ENCODE results near the gene PCSK2. TPM values are rescaled to one million over a fixed set of nuclear protein-coding genes. Genes with fewer than 3 reads are reported as not detected.

Gene PCSK2
- total RNA-seq, 4 donors from 2014 or later = 0.64 to 4.1 (median 1.4) TPM; not detected in 1

- WGBS, 2 donors (ENCODE audit: low coverage in 1 of 2) = 0 to 11% methylated on average over 5 to 25 of the region's 25 CpGs
- in situ Hi-C loops (cut with MboI; ENCODE audit: low pct_ligation_motif_present in 1 of 4, low pct_unique_long_range_greater_than_20kb in 1 of 4, low sequenced_read_pairs in 3 of 4) = no loop called here
- peaks cover 0 to 12% (median 4%) of the 10 kb centered on the region in 4 donors for H3K4me1 ChIP-seq
- no peak for DNase-seq
- H3K9me3 ChIP-seq = no peaks in the 10 kb centered on the region
- H3K27me3 ChIP-seq = peaks cover 66% of the 10 kb centered on the region
- intact Hi-C loops (cut with DNase I; ENCODE audit: low total_unique reads) = no loop called here
- no peak overlapping the region for H3K4me3 ChIP-seq
- no peaks in the 10 kb centered on the region for H3K36me3 ChIP-seq
- no peak for TF ChIP-seq EP300 (IDR thresholded peaks at IDR 0.05; ENCODE audit: low read depth)
- H3K27ac ChIP-seq = no peak overlapping the region
These were observed 1.8 kb downstream of the PCSK2 start for GRCh38 chr20:17228624-17229061.

- 61% methylated on average over 1 of the region's 1 CpG; no CpG with 5 or more reads in 1 of the 2 donors for WGBS, 2 donors (ENCODE audit: low coverage in 1 of 2)
- intact Hi-C loops (cut with DNase I; ENCODE audit: low total_unique reads) = no loop called here
- DNase-seq = no peak
- in situ Hi-C loops (cut with MboI; ENCODE audit: low pct_ligation_motif_present in 1 of 4, low pct_unique_long_range_greater_than_20kb in 1 of 4, low sequenced_read_pairs in 3 of 4) = no loop called here
- H3K27me3 ChIP-seq = peaks cover 61% of the 10 kb centered on the region
- no peak for TF ChIP-seq EP300 (IDR thresholded peaks at IDR 0.05; ENCODE audit: low read depth)
- no peak for TF ChIP-seq CTCF (IDR thresholded peaks at IDR 0.05)
- no peak for TF ChIP-seq POLR2AphosphoS5 (IDR thresholded peaks at IDR 0.05)
- TF ChIP-seq POLR2A (IDR thresholded peaks at IDR 0.05) = no peak
- no peak overlapping the region for H3K4me3 ChIP-seq
- H3K36me3 ChIP-seq = no peaks in the 10 kb centered on the region
- peaks cover 0 to 12% (median 4%) of the 10 kb centered on the region in 4 donors for H3K4me1 ChIP-seq
- no peaks in the 10 kb centered on the region for H3K9me3 ChIP-seq
- no peak overlapping the region for H3K27ac ChIP-seq
These were observed 2.4 kb downstream of the PCSK2 start for GRCh38 chr20:17229256-17229655.

GRCh38 chr20:17233626-17234025, 6.8 kb downstream of the PCSK2 start:
- intact Hi-C loops (cut with DNase I; ENCODE audit: low total_unique reads) = no loop called here
- 82% methylated on average over 4 of the region's 4 CpGs; no CpG with 5 or more reads in 1 of the 2 donors for WGBS, 2 donors (ENCODE audit: low coverage in 1 of 2)
- no peak for TF ChIP-seq POLR2AphosphoS5 (IDR thresholded peaks at IDR 0.05)
- in situ Hi-C loops (cut with MboI; ENCODE audit: low pct_ligation_motif_present in 1 of 4, low pct_unique_long_range_greater_than_20kb in 1 of 4, low sequenced_read_pairs in 3 of 4) = no loop called here
- Histone ChIP-seq H3K27me3 (peaks cover 20% of the 10 kb centered on the region), H3K4me3 (no peak overlapping the region), H3K9me3 (no peaks in the 10 kb centered on the region), H3K36me3 (no peaks in the 10 kb centered on the region), H3K27ac (no peak overlapping the region), H3K4me1 (no peaks in the 10 kb centered on the region)
- DNase-seq = no peak

GRCh38 chr20:17236766-17237165, 9.9 kb downstream of the PCSK2 start:
- in situ Hi-C loops (cut with MboI; ENCODE audit: low pct_ligation_motif_present in 1 of 4, low pct_unique_long_range_greater_than_20kb in 1 of 4, low sequenced_read_pairs in 3 of 4) = no loop called here
- Histone ChIP-seq H3K27ac (no peak overlapping the region), H3K36me3 (no peaks in the 10 kb centered on the region), H3K9me3 (no peaks in the 10 kb centered on the region), H3K4me3 (no peak overlapping the region), H3K27me3 (peaks cover under 1% of the 10 kb centered on the region), H3K4me1 (no peaks in the 10 kb centered on the region)
- TF ChIP-seq EP300 (IDR thresholded peaks at IDR 0.05; ENCODE audit: low read depth) (no peak), POLR2AphosphoS5 (IDR thresholded peaks at IDR 0.05) (no peak), POLR2A (IDR thresholded peaks at IDR 0.05) (no peak), CTCF (IDR thresholded peaks at IDR 0.05) (no peak)
- intact Hi-C loops (cut with DNase I; ENCODE audit: low total_unique reads) = no loop called here
- DNase-seq = no peak

- H3K4me1 ChIP-seq = no peaks in the 10 kb centered on the region
- H3K36me3 ChIP-seq = no peaks in the 10 kb centered on the region
- intact Hi-C loops (cut with DNase I; ENCODE audit: low total_unique reads) (no loop called here), in situ Hi-C loops (cut with MboI; ENCODE audit: low pct_ligation_motif_present in 1 of 4, low pct_unique_long_range_greater_than_20kb in 1 of 4, low sequenced_read_pairs in 3 of 4) (no loop called here)
- no peaks in the 10 kb centered on the region for H3K9me3 ChIP-seq
- WGBS, 2 donors (ENCODE audit: low coverage in 1 of 2) = 66 to 89% methylated on average over 3 of the region's 3 CpGs
- no peak overlapping the region for H3K27ac ChIP-seq
- no peak for TF ChIP-seq POLR2AphosphoS5 (IDR thresholded peaks at IDR 0.05)
- no peak for TF ChIP-seq POLR2A (IDR thresholded peaks at IDR 0.05)
- no peak for TF ChIP-seq CTCF (IDR thresholded peaks at IDR 0.05)
- TF ChIP-seq EP300 (IDR thresholded peaks at IDR 0.05; ENCODE audit: low read depth) = no peak
- no peak overlapping the region for H3K4me3 ChIP-seq
- H3K27me3 ChIP-seq = no peaks in the 10 kb centered on the region
- DNase-seq = no peak
These were observed 21.4 kb downstream of the PCSK2 start for GRCh38 chr20:17248224-17248623.

Measured in transverse colon (tissue), 4 donors.